ENCODE measurements around the gene PLEKHA3. TPM values are rescaled to one million over a fixed set of nuclear protein-coding genes. Genes with fewer than 3 reads are reported as not detected.

Gene PLEKHA3
- total and polyA plus RNA-seq, 10 of the 15 experiments (the other 5 are each of a cell fraction or from before 2014, with no cell fraction given): 1.4 to 21.1 (median 7.4) TPM

DNA sequence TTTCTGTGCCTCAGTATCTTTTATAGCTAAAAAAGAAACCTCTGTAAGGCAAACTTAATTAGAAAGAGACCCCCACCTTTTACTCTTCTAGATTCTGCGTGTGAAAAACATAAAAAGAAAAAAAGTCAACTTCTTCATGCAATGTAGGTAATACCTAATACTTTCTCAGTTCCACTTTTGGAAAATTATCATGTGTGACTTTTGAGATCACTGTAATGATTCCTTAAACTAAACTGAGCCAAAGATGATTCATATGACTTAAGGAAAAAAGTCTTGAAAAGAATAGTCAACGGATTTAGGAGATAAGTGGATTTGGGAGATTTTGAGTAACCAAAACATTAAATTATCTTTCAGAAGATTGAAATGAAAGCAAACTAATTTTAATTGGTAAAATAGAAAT is 48.9 kb downstream of the PLEKHA3 start (continued):
- peak; percentile 54; the same call in 1 of the 2 replicates for TF ChIP-seq JUNB (IDR thresholded peaks at IDR 0.05)
- TF ChIP-seq MTA3 (IDR thresholded peaks at IDR 0.05; ENCODE audit: borderline replicate concordance, low read length): no peak
- TF ChIP-seq, protein P1, sequence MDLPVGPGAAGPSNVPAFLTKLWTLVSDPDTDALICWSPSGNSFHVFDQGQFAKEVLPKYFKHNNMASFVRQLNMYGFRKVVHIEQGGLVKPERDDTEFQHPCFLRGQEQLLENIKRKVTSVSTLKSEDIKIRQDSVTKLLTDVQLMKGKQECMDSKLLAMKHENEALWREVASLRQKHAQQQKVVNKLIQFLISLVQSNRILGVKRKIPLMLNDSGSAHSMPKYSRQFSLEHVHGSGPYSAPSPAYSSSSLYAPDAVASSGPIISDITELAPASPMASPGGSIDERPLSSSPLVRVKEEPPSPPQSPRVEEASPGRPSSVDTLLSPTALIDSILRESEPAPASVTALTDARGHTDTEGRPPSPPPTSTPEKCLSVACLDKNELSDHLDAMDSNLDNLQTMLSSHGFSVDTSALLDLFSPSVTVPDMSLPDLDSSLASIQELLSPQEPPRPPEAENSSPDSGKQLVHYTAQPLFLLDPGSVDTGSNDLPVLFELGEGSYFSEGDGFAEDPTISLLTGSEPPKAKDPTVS (IDR thresholded peaks at IDR 0.05; ENCODE audit: low read depth, low read length): no peak
- TF ChIP-seq, protein P2, sequence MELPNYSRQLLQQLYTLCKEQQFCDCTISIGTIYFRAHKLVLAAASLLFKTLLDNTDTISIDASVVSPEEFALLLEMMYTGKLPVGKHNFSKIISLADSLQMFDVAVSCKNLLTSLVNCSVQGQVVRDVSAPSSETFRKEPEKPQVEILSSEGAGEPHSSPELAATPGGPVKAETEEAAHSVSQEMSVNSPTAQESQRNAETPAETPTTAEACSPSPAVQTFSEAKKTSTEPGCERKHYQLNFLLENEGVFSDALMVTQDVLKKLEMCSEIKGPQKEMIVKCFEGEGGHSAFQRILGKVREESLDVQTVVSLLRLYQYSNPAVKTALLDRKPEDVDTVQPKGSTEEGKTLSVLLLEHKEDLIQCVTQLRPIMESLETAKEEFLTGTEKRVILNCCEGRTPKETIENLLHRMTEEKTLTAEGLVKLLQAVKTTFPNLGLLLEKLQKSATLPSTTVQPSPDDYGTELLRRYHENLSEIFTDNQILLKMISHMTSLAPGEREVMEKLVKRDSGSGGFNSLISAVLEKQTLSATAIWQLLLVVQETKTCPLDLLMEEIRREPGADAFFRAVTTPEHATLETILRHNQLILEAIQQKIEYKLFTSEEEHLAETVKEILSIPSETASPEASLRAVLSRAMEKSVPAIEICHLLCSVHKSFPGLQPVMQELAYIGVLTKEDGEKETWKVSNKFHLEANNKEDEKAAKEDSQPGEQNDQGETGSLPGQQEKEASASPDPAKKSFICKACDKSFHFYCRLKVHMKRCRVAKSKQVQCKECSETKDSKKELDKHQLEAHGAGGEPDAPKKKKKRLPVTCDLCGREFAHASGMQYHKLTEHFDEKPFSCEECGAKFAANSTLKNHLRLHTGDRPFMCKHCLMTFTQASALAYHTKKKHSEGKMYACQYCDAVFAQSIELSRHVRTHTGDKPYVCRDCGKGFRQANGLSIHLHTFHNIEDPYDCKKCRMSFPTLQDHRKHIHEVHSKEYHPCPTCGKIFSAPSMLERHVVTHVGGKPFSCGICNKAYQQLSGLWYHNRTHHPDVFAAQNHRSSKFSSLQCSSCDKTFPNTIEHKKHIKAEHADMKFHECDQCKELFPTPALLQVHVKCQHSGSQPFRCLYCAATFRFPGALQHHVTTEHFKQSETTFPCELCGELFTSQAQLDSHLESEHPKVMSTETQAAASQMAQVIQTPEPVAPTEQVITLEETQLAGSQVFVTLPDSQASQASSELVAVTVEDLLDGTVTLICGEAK (IDR thresholded peaks at IDR 0.05; ENCODE audit: borderline replicate concordance): no peak
- TF ChIP-seq SMC3 (IDR thresholded peaks at IDR 0.05; ENCODE audit: borderline replicate concordance, low read length): no peak
- TF ChIP-seq SKIL (IDR thresholded peaks at IDR 0.05; ENCODE audit: low read depth, poor library complexity, severe bottlenecking): no peak
- no peak for TF ChIP-seq KAT2A (conservative IDR thresholded peaks at IDR 0.05; ENCODE audit: control insufficient read depth, low read depth, low read length)
- TF ChIP-seq NFYB (IDR thresholded peaks at IDR 0.05; ENCODE audit: insufficient read depth, low read depth, low read length): no peak
- no peak for TF ChIP-seq FOXK2 (IDR thresholded peaks at IDR 0.05)
- TF ChIP-seq, protein P3, sequence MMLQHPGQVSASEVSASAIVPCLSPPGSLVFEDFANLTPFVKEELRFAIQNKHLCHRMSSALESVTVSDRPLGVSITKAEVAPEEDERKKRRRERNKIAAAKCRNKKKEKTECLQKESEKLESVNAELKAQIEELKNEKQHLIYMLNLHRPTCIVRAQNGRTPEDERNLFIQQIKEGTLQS (IDR thresholded peaks at IDR 0.05; ENCODE audit: borderline replicate concordance, extremely low read depth, low read depth, low read length): no peak
- no peak for TF ChIP-seq ZBTB33 (IDR thresholded peaks at IDR 0.05)
- TF ChIP-seq SP1 (IDR thresholded peaks at IDR 0.05; ENCODE audit: low read depth, low read length): no peak
- TF ChIP-seq ATF2 (IDR thresholded peaks at IDR 0.05; ENCODE audit: low read length): peak; percentile 68
- TF ChIP-seq, protein P4, sequence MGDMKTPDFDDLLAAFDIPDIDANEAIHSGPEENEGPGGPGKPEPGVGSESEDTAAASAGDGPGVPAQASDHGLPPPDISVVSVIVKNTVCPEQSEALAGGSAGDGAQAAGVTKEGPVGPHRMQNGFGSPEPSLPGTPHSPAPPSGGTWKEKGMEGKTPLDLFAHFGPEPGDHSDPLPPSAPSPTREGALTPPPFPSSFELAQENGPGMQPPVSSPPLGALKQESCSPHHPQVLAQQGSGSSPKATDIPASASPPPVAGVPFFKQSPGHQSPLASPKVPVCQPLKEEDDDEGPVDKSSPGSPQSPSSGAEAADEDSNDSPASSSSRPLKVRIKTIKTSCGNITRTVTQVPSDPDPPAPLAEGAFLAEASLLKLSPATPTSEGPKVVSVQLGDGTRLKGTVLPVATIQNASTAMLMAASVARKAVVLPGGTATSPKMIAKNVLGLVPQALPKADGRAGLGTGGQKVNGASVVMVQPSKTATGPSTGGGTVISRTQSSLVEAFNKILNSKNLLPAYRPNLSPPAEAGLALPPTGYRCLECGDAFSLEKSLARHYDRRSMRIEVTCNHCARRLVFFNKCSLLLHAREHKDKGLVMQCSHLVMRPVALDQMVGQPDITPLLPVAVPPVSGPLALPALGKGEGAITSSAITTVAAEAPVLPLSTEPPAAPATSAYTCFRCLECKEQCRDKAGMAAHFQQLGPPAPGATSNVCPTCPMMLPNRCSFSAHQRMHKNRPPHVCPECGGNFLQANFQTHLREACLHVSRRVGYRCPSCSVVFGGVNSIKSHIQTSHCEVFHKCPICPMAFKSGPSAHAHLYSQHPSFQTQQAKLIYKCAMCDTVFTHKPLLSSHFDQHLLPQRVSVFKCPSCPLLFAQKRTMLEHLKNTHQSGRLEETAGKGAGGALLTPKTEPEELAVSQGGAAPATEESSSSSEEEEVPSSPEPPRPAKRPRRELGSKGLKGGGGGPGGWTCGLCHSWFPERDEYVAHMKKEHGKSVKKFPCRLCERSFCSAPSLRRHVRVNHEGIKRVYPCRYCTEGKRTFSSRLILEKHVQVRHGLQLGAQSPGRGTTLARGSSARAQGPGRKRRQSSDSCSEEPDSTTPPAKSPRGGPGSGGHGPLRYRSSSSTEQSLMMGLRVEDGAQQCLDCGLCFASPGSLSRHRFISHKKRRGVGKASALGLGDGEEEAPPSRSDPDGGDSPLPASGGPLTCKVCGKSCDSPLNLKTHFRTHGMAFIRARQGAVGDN (IDR thresholded peaks at IDR 0.05): no peak

All from GM12878 (cell line).